T-cell (primary cell): Measurements from ENCODE around the gene WDCP. TPM values are rescaled to one million over a fixed set of nuclear protein-coding genes. Genes with fewer than 3 reads are reported as not detected.

Experiments used
- ATAC-seq, 4 experiments: fragments of 200-7000 bp in 3 of 4; fragments of 150-1000 bp in 1 of 4; cut with Tn5 transposase; replicated peaks in 1 of 4; 1 replicate in 3 of 4; 2 replicates in 1 of 4; pipeline ENCODE4 v1.10.0; 2021; ENCODE audit warnings: moderate library complexity in 3 of 4, mild to moderate bottlenecking in 2 of 4, moderate number of reproducible peaks in 1 of 4
- CTCF ChIA-PET, 2 donors: fragments of 300-600 bp; sonication (Branson Sonifier 250); formaldehyde crosslinking; loops; one replicate each; lab custom pipeline; 2022; ENCODE audit warnings: antibody characterized with exemption in 2 of 2; lab: Charles Lee
- POLR2A ChIA-PET, 2 donors: fragments of 300-600 bp; sonication (Branson Sonifier 250); formaldehyde crosslinking; loops; one replicate each; lab custom pipeline; 2022; ENCODE audit warnings: antibody characterized with exemption in 2 of 2; lab: Charles Lee
- DNase-seq, 35 experiments: peaks; one replicate each; pipeline versions ENCODE4 v3.0.0 to v3.0.0-alpha.2; 2013 to 2023
- H3K27ac ChIP-seq: one replicate; pipeline ENCODE4 v1.5.1; 2013; ENCODE audit warnings: low read length
- H3K27me3 ChIP-seq, 2 experiments: replicated peaks in 1 of 2; 1 replicate in 1 of 2; 2 replicates in 1 of 2; pipeline versions ENCODE4 v1.6.1 to v1.7.0; 2013; ENCODE audit warnings: low read length in 1 of 2, mixed read lengths in 1 of 2; ENCODE audit not compliant: control insufficient read depth in 2 of 2, insufficient read depth in 2 of 2; ENCODE audit errors: extremely low read depth in 1 of 2
- H3K36me3 ChIP-seq, 2 donors: 1 replicate in 1 of 2; 2 replicates in 1 of 2; pipeline versions ENCODE4 v1.6.1 to v1.7.0; 2013; ENCODE audit warnings: low read length in 1 of 2; ENCODE audit not compliant: control insufficient read depth in 2 of 2, insufficient read depth in 1 of 2; ENCODE audit errors: extremely low read depth in 1 of 2
- H3K4me1 ChIP-seq, 2 experiments: 1 replicate in 1 of 2; 2 replicates in 1 of 2; pipeline versions ENCODE4 v1.6.1 to v1.7.0; 2013; ENCODE audit warnings: low read length in 2 of 2, mixed read lengths in 1 of 2; ENCODE audit not compliant: insufficient read depth in 2 of 2, control insufficient read depth in 1 of 2; ENCODE audit errors: extremely low read depth in 1 of 2
- H3K4me3 ChIP-seq, 2 donors: 1 replicate in 1 of 2; 2 replicates in 1 of 2; pipeline versions ENCODE4 v1.5.1 to v1.7.0; 2013; ENCODE audit warnings: mild to moderate bottlenecking in 2 of 2, low read length in 1 of 2, moderate library complexity in 1 of 2; ENCODE audit not compliant: control insufficient read depth in 1 of 2; ENCODE audit errors: extremely low read depth in 1 of 2
- H3K9me3 ChIP-seq: 2 replicates; pipeline ENCODE4 v1.7.0; 2013
- H3K27ac Mint-ChIP-seq, 2 donors: one replicate each; pipeline ENCODE4 v1.8.0; 2020 to 2021; ENCODE audit warnings: mild to moderate bottlenecking in 2 of 2, mixed read lengths in 2 of 2
- H3K27me3 Mint-ChIP-seq, 2 donors: one replicate each; pipeline ENCODE4 v1.8.0; 2021 to 2022; ENCODE audit warnings: mixed read lengths in 2 of 2
- H3K36me3 Mint-ChIP-seq: one replicate; pipeline ENCODE4 v1.8.0; 2021; ENCODE audit warnings: mixed read lengths
- H3K4me1 Mint-ChIP-seq, 3 donors: one replicate each; pipeline ENCODE4 v1.8.0; 2020 to 2022; ENCODE audit warnings: mixed read lengths in 3 of 3, mild to moderate bottlenecking in 1 of 3
- H3K4me3 Mint-ChIP-seq, 3 donors: one replicate each; pipeline ENCODE4 v1.8.0; 2020 to 2022; ENCODE audit warnings: mild to moderate bottlenecking in 3 of 3, mixed read lengths in 3 of 3, moderate library complexity in 3 of 3
- H3K9me3 Mint-ChIP-seq, 3 donors: one replicate each; pipeline ENCODE4 v1.8.0; 2020 to 2022; ENCODE audit warnings: mixed read lengths in 3 of 3
- WGBS: methylation state at CpG from one replicate; pipeline ENCODE4 v1.1.5; 2013; ENCODE audit warnings: missing lambda C conversion rate; ENCODE audit not compliant: insufficient coverage; 5-methylcytosine and 5-hydroxymethylcytosine counted together
- total RNA-seq, 35 experiments: library from RNA in 6 of 35; stranded (reverse) in 6 of 35; fragments of 120-200 nt in 1 of 35; gene quantifications; one replicate each; pipeline versions ENCODE4 v1.2.1 to v1.2.4 and lab custom pipeline; 2013 to 2026

Gene WDCP
- total RNA-seq, 5 donors from 2014 or later (not counting 1 experiment from before 2014, with no cell fraction given): 6.1 to 18.9 (median 18.2) TPM

DNA sequence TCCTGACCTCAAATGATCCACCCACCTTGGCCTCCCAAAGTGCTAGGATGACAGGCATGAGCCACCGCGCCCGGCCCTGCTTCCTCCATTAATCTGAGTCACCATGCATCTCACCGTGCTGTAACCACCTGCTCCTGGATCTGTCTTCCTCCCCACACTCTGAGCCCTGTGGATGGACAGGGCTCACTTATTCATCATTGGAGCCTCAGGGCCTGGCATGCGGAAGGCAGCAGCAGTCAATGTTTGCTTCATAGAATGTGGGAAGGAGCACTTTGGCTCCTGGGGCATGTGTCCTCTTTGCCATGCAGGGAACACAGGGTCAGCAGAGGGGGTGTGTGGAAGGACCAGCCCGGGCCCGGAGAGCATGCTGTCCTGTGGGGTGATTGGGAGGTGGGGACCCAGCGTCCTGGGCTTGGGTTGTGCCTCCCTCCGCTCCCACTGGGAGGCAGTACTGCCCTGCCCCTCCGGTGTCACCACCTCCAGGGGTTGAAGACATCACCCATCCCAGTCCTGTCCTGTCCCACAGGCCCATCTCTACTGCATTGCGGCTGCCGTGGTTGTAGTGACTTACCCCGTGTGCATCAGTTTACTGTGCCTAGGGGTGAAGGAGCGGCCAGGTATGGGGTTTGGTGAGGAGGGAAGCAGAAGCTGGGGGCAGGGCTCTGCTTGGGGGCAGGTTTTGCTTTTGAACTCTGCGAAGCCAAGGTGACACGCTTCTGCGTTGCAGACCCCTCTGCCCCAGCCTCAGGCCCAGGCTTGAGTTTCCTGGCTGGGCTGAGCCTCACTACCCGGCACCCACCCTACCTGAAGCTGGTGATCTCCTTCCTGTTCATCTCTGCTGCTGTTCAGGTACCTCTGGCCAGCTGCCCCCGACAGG, 25.8 kb downstream of the WDCP start:
- Histone ChIP-seq H3K27me3 (peaks cover 0 to 3% of the 10 kb centered on the region in 2 experiments), H3K4me1 (no peaks in the 10 kb centered on the region), H3K36me3 (peaks cover 6 to 21% of the 10 kb centered on the region in 2 donors), H3K27ac (no peak overlapping the region), H3K9me3 (no peaks in the 10 kb centered on the region), H3K4me3 (no peak overlapping the region)
- ATAC-seq (no peak), DNase-seq (peak in 3 of 35 experiments; percentile 3 to 20 (median 9))
- Mint-ChIP-seq H3K4me1 (no peaks in the 10 kb centered on the region), H3K36me3 (peaks cover 24% of the 10 kb centered on the region), H3K9me3 (no peaks in the 10 kb centered on the region), H3K27me3 (no peaks in the 10 kb centered on the region), H3K4me3 (no peak overlapping the region), H3K27ac (no peak overlapping the region)
- 89% methylated on average over 11 of the region's 19 CpGs for WGBS
- POLR2A ChIA-PET: no interaction called here
- CTCF ChIA-PET: no interaction called here

DNA sequence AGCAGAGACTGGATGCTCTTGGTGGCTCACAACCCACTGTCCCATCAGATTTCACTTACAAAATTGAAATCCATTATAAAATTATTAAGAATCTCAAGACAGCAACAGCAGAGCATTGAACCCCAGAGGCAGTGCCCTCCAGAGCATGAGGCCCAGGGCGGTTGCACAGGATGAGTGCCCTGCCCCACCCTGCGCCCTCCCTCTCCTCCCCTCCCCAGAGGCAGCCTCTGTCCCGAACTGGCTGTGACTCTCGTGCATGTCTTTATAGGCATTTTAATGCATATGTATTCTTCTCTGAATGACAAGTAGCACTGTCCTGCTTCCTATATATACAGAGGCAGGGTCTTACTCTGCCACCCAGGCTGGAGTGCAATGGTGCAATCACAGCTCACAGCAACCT, 26.9 kb downstream of the WDCP start:
- CTCF ChIA-PET: no interaction called here
- H3K4me3 Mint-ChIP-seq: no peak overlapping the region
- no peaks in the 10 kb centered on the region for H3K9me3 ChIP-seq
- no peak overlapping the region for H3K27ac Mint-ChIP-seq
- peaks cover 0 to 8% of the 10 kb centered on the region in 2 experiments for H3K27me3 ChIP-seq
- DNase-seq (no peak), ATAC-seq (no peak)
- POLR2A ChIA-PET: no interaction called here
- no peak overlapping the region for H3K4me3 ChIP-seq
- H3K27me3 Mint-ChIP-seq: no peaks in the 10 kb centered on the region
- H3K9me3 Mint-ChIP-seq: no peaks in the 10 kb centered on the region
- no peak overlapping the region for H3K27ac ChIP-seq
- 75% methylated on average over 2 of the region's 4 CpGs for WGBS
- no peaks in the 10 kb centered on the region for H3K4me1 Mint-ChIP-seq
- no peaks in the 10 kb centered on the region for H3K4me1 ChIP-seq
- H3K36me3 Mint-ChIP-seq: peaks cover 21% of the 10 kb centered on the region
- peaks cover 6 to 21% of the 10 kb centered on the region in 2 donors for H3K36me3 ChIP-seq

DNA sequence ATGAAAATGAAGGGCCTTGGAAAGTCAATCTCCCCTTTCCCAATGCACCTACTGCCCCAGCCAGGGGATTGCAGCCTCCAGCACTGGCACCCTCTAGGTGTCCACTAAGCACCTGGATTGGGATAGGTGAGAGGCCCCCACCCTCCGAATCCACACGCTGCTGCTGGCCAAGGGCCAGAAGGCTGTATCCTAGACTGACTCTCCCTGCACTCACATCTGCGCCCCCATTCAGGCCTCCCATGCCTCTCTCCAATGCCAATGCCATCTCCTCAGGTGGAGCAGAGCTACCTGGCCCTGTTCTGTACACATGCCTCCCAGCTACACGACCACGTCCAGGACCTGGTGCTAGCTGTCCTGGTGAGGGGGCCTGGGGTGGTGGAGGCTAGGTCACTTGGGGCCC, 27.5 kb downstream of the WDCP start:
- Histone ChIP-seq H3K27me3 (peaks cover 0 to 8% of the 10 kb centered on the region in 2 experiments), H3K27ac (no peak overlapping the region), H3K9me3 (no peaks in the 10 kb centered on the region), H3K4me1 (no peaks in the 10 kb centered on the region), H3K36me3 (peaks cover 6 to 17% of the 10 kb centered on the region in 2 donors), H3K4me3 (no peak overlapping the region)
- no CpG with 5 or more reads among the region's 5 CpGs for WGBS
- Mint-ChIP-seq H3K4me3 (no peak overlapping the region), H3K36me3 (peaks cover 18% of the 10 kb centered on the region), H3K4me1 (no peaks in the 10 kb centered on the region), H3K27ac (no peak overlapping the region), H3K27me3 (no peaks in the 10 kb centered on the region), H3K9me3 (no peaks in the 10 kb centered on the region)
- CTCF ChIA-PET: no interaction called here
- ATAC-seq: no peak
- DNase-seq: no peak
- POLR2A ChIA-PET: no interaction called here

DNA sequence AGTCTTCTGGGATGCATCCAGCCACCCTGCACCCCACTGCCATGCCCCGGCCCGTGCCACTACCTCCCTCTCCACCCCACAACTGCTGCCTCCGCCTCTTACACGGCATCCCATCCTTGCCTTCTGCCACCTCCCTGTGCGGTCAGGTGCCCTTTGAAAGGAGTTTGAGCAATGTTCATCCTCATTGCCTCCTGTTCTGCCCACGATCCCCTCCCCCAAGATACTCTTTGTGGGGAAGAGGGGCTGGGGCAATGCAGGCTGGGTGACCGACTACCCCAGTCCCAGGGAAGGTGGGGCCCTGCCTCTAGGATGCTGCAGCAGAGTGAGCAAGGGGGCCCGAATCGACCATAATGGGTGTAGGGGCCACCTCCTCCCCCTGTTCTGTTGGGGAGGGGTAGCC, 28.9 kb downstream of the WDCP start:
- no peaks in the 10 kb centered on the region for H3K4me1 Mint-ChIP-seq
- H3K9me3 Mint-ChIP-seq: no peaks in the 10 kb centered on the region
- no peak overlapping the region for H3K4me3 ChIP-seq
- CTCF ChIA-PET: no interaction called here
- no peak for DNase-seq
- peaks cover 4 to 5% of the 10 kb centered on the region in 2 donors for H3K36me3 ChIP-seq
- H3K27me3 ChIP-seq: peaks cover 0 to 10% of the 10 kb centered on the region in 2 experiments
- H3K4me1 ChIP-seq: no peaks in the 10 kb centered on the region
- peaks cover 13% of the 10 kb centered on the region for H3K36me3 Mint-ChIP-seq
- H3K4me3 Mint-ChIP-seq: no peak overlapping the region
- no peak for ATAC-seq
- H3K27ac Mint-ChIP-seq: no peak overlapping the region
- WGBS: 72% methylated on average over 2 of the region's 9 CpGs
- no peaks in the 10 kb centered on the region for H3K9me3 ChIP-seq
- H3K27me3 Mint-ChIP-seq: peaks cover 0 to 7% of the 10 kb centered on the region in 2 donors
- no peak overlapping the region for H3K27ac ChIP-seq
- POLR2A ChIA-PET: no interaction called here

DNA sequence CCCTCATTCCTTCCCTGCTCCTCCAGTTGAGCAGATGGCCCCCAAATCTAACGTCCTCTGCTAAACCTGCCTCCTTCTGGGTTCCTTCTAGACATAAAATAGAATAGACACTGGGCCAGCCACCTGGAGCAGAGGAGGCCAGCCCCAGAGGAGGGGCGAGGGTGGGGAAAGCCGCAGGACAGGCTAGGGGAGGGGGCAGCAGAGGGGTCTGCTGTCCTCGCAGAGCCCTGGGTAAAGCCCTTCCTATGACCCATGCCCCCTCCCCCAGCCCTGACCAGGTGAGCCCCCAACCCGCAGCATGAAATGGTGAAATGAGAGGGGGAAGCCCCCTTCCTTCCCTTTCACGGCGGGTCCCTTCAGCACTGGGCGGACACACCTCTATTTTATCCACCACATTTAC, 29.5 kb downstream of the WDCP start:
- Mint-ChIP-seq H3K4me1 (no peaks in the 10 kb centered on the region), H3K9me3 (no peaks in the 10 kb centered on the region)

DNA sequence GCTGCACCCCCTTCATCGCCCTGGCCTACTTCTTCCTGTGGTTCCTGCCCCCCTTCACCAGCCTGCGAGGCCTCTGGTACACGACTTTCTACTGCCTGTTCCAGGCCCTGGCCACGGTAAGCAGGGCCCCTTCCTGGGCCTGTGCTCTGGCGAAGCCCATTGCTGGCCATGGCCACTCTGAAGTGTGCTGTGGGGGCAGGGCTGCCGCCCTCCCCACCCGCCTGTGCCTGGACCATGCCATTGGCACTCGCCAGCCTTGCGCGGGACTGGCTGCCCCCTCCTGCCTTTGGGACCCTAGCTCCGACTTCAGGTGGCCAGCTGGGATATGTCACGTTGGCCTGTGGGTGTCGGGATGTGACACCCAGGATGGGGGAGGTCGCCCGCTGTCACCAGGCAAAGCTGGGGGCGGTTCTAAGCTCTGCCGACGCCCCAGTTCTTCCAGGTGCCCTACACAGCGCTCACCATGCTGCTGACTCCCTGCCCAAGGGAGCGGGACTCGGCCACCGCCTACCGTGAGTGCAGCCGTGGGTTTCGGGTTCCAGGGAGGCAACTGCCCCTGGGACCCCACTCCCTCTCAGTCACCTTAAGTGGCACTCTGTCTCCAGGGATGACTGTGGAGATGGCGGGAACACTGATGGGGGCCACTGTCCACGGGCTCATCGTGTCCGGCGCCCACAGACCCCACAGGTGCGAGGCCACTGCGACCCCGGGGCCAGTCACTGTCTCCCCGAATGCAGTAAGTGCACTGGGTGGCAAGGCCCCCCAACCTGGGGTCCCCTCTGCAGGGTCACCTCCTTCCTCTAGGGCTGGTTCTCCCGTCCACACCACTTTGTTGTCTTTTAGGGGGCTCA, 30.1 kb downstream of the WDCP start:
- Mint-ChIP-seq H3K4me1 (no peaks in the 10 kb centered on the region), H3K27me3 (peaks cover 4 to 10% of the 10 kb centered on the region in 2 donors), H3K27ac (no peak overlapping the region), H3K36me3 (peaks cover 3% of the 10 kb centered on the region), H3K9me3 (no peaks in the 10 kb centered on the region), H3K4me3 (no peak overlapping the region)
- ATAC-seq: peak in 1 of 4 experiments; percentile 17
- no peak for DNase-seq
- CTCF ChIA-PET: no interaction called here
- WGBS: 86% methylated on average over 31 of the region's 35 CpGs
- H3K4me1 ChIP-seq: no peaks in the 10 kb centered on the region
- POLR2A ChIA-PET: no interaction called here
- H3K36me3 ChIP-seq: no peaks in the 10 kb centered on the region
- no peak overlapping the region for H3K4me3 ChIP-seq
- peaks cover 0 to 18% of the 10 kb centered on the region in 2 experiments for H3K27me3 ChIP-seq
- no peak overlapping the region for H3K27ac ChIP-seq
- no peaks in the 10 kb centered on the region for H3K9me3 ChIP-seq

More for the DNA sequence above, 29.5 kb downstream of the WDCP start:
- Mint-ChIP-seq H3K27me3 (peaks cover under 1 to 7% of the 10 kb centered on the region in 2 donors), H3K4me3 (no peak overlapping the region), H3K36me3 (peaks cover 9% of the 10 kb centered on the region), H3K27ac (no peak overlapping the region)
- ChIA-PET POLR2A (no interaction called here), CTCF (no interaction called here)
- no peak for DNase-seq
- Histone ChIP-seq H3K27ac (no peak overlapping the region), H3K4me3 (no peak overlapping the region), H3K36me3 (peaks cover 0 to 3% of the 10 kb centered on the region in 2 donors), H3K4me1 (no peaks in the 10 kb centered on the region), H3K9me3 (no peaks in the 10 kb centered on the region), H3K27me3 (peaks cover 0 to 14% of the 10 kb centered on the region in 2 experiments)
- 100% methylated on average over 2 of the region's 8 CpGs for WGBS
- ATAC-seq: no peak
